Effector memory CD4-positive, alpha-beta T cell (primary cell): ENCODE measurements around the gene RASSF9.

Experiments
- DNase-seq, 3 donors: peaks; one replicate each; pipeline ENCODE4 v3.0.0-alpha.2; 2020
- H3K27ac ChIP-seq: 2 replicates; pipeline ENCODE4 v1.7.0; 2013; ENCODE audit warnings: mild to moderate bottlenecking, low read length, moderate library complexity; ENCODE audit not compliant: insufficient read depth, poor library complexity, severe bottlenecking
- H3K27me3 ChIP-seq: replicated peaks from 2 replicates; pipeline ENCODE4 v1.7.0; 2013; ENCODE audit warnings: mild to moderate bottlenecking, low read length; ENCODE audit not compliant: insufficient read depth, control insufficient read depth, poor library complexity, severe bottlenecking
- H3K36me3 ChIP-seq: 2 replicates; pipeline ENCODE4 v1.7.0; 2013; ENCODE audit warnings: mild to moderate bottlenecking, low read length, moderate library complexity; ENCODE audit not compliant: control insufficient read depth, insufficient read depth
- H3K4me1 ChIP-seq: 2 replicates; pipeline ENCODE4 v1.7.0; 2013; ENCODE audit warnings: low read length, mild to moderate bottlenecking; ENCODE audit not compliant: control insufficient read depth, insufficient read depth, poor library complexity, severe bottlenecking
- H3K4me3 ChIP-seq: 2 replicates; pipeline ENCODE4 v1.7.0; 2013; ENCODE audit warnings: low read length, low read depth, mild to moderate bottlenecking; ENCODE audit not compliant: insufficient read depth, poor library complexity, severe bottlenecking
- H3K9me3 ChIP-seq: 2 replicates; pipeline ENCODE4 v1.7.0; 2013; ENCODE audit warnings: mild to moderate bottlenecking, low read length, moderate library complexity; ENCODE audit not compliant: control insufficient read depth

RASSF9 gene

DNA sequence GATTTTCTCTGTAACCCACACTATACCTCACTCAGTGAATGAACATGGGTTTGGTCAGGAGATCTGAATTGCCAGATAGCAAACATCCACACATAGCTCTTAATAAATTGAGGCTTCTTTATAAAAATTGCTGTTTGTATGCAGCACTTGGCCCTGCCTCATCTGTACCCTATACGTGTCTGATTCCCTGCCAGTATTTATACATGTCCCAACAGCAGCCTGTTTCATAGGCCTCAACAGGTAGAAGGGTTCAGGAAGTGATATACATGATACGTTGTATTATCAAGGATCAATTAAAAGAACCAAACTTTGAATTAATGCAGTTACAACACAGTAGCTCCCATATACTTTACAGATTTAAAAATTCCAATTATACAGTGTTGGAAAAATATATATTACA, 32.3 kb downstream of the RASSF9 start:
- Histone ChIP-seq H3K27ac (no peak overlapping the region), H3K4me1 (no peaks in the 10 kb centered on the region), H3K9me3 (no peaks in the 10 kb centered on the region), H3K4me3 (no peak overlapping the region), H3K36me3 (no peaks in the 10 kb centered on the region), H3K27me3 (no peaks in the 10 kb centered on the region)
- no peak for DNase-seq

DNA sequence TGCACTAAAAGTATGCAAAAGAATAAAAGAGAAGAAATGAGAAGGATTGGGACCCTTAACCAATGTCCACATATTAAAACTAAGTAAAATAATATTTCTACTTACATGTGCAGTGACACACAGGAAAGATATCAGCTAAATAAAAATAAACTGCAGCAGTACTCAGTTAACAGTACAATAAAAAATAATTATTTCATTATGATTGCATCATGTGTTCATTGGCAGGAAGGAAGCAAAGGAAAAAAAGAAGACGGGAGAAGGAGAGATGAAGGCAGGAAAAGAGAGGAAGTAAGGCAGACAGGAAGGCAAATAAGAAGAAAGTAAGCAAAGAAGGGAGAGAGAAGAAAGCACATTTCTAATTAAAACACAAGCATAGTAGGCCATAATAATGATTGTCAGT, 33.0 kb downstream of the RASSF9 start:
- no peaks in the 10 kb centered on the region for H3K36me3 ChIP-seq
- H3K9me3 ChIP-seq: no peaks in the 10 kb centered on the region
- H3K4me3 ChIP-seq: no peak overlapping the region
- H3K27ac ChIP-seq: no peak overlapping the region
- H3K4me1 ChIP-seq: no peaks in the 10 kb centered on the region
- no peak for DNase-seq
- H3K27me3 ChIP-seq: no peaks in the 10 kb centered on the region

DNA sequence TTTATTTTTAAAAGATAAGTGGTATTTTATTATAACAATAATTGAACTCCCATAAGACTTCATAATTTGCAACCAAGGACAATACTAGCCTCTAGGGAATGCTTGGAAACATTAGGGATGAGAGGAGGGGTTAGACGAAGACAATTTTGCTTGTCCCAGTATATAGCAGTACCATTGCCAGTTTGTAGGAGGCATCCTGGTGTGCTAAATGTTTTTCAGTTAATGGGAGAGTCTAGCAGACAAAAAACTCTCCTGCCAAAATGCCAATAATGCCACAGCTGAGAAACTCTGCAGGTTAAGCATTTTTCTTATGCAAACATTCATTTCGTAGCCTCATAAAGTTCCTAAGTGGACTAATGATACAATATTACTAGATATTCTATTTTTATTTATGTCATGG, 38.1 kb downstream of the RASSF9 start:
- no peaks in the 10 kb centered on the region for H3K36me3 ChIP-seq
- no peaks in the 10 kb centered on the region for H3K27me3 ChIP-seq
- no peak overlapping the region for H3K27ac ChIP-seq
- H3K9me3 ChIP-seq: no peaks in the 10 kb centered on the region
- H3K4me3 ChIP-seq: no peak overlapping the region
- H3K4me1 ChIP-seq: no peaks in the 10 kb centered on the region
- no peak for DNase-seq

DNA sequence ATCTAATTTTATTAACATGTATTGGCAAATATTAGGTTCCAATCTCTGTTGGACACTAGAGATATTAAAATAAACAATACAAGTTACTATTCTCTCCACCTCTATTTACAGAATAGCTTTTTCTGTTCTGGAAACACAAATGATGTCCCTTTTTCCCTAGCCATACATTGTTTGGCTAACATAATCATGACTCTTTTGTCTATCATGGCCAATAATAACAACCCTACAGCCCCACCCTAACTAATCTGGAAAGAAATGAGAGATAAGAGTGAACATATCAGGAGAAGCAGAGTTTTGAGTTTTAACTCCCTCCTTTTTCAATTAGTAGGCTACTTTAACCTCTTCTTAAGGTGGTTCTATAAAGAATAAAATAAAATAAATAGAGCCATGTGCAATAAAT, 40.2 kb downstream of the RASSF9 start:
- Histone ChIP-seq H3K4me1 (no peaks in the 10 kb centered on the region), H3K36me3 (no peaks in the 10 kb centered on the region), H3K27ac (no peak overlapping the region), H3K4me3 (no peak overlapping the region), H3K27me3 (no peaks in the 10 kb centered on the region), H3K9me3 (no peaks in the 10 kb centered on the region)
- DNase-seq: no peak

DNA sequence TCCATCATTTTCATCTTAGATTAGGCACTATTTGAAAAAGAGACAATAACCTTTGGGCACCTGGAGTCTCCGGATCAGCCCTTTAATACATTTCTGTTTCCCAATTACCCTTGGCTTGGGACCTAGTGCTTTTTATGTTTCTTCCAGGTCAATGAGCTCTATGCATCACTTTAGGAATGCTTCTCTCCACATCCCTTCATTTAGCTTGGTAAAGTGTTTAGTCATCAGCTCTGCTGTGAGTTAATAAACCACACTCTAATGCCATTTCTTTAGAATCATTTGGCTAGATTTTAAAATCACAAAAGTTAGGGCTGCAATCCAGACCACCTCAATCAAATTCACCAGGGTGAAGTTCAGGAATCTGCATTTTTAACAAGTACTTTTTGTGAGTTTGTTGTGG, 41.7 kb downstream of the RASSF9 start:
- Histone ChIP-seq H3K4me3 (no peak overlapping the region), H3K9me3 (no peaks in the 10 kb centered on the region)
- no peak for DNase-seq

DNA sequence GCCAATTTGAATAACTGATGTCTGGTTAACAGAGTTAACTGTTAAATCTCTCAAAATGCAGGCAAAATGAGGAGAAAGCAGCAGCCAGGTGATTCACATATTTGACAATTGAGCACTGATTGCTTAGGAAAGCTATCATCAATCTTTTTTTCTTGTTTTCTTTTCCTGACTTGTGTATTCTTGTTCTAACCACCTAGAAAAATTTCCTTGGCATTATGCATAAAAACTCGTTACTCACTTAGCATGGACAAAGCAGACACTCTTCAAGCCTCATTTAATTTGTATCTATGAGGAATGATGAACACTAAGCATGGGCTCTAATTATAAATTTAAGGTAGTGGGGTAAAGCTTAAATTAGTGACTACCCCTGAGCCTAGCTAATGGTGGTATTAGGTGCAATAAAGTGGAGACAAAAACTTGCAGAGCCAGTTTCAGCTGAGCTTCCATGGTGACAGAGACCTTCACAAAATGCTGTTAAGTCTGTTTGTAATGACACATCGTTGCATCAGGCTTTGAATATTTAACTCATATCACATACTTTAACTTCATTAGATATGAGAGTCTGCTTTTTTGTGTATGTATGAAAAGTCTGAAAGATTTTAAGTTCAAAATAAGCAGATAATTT, 52.0 kb downstream of the RASSF9 start:
- Histone ChIP-seq H3K4me1 (no peaks in the 10 kb centered on the region), H3K36me3 (no peaks in the 10 kb centered on the region), H3K4me3 (no peak overlapping the region), H3K27ac (no peak overlapping the region), H3K9me3 (no peaks in the 10 kb centered on the region), H3K27me3 (no peaks in the 10 kb centered on the region)
- DNase-seq: no peak

More for the DNA sequence above, 41.7 kb downstream of the RASSF9 start:
- Histone ChIP-seq H3K36me3 (no peaks in the 10 kb centered on the region), H3K4me1 (no peaks in the 10 kb centered on the region), H3K27ac (no peak overlapping the region), H3K27me3 (no peaks in the 10 kb centered on the region)

DNA sequence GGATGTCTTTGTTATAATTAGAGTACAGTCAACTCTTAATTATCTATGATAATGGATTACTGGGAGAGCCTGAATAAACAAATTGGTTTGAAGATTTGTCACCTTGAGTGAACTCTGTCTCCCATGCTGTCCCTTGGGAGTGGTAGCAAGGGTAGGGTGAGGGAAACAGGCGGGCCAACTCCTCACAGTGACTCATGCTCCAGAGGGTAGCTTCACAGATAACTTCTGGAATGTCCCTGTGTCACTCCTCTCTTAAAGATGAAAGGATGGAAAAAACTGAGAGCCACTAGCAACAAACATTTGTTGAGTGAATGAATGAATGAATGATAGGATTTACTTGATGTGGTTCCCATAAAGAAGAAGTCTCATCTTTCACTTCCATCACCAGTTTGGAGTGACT, 53.5 kb downstream of the RASSF9 start:
- Histone ChIP-seq H3K27ac (no peak overlapping the region), H3K27me3 (no peaks in the 10 kb centered on the region), H3K36me3 (no peaks in the 10 kb centered on the region), H3K4me1 (no peaks in the 10 kb centered on the region), H3K9me3 (no peaks in the 10 kb centered on the region), H3K4me3 (no peak overlapping the region)
- DNase-seq: no peak

DNA sequence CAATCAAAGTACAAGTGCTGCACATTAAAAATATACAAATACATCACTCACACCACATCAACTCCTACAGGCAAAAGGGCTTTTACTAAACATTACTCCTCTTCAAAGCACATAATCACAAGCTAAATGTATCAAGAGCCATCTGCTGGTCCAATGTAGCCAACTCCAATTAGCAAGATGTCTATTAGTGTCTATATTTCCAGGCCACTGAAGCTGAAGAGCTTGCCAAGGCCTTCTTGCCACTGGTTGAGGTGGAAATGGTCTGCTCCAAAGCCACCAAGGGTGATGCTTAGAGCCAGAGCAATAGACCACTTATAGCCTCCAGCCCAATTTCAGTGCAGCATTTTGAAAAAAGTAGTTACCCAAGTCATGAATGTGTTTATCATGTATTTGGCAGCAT, 54.4 kb downstream of the RASSF9 start:
- H3K4me1 ChIP-seq: no peaks in the 10 kb centered on the region
- H3K9me3 ChIP-seq: no peaks in the 10 kb centered on the region
- DNase-seq: no peak
- no peak overlapping the region for H3K27ac ChIP-seq
- no peaks in the 10 kb centered on the region for H3K36me3 ChIP-seq
- no peaks in the 10 kb centered on the region for H3K27me3 ChIP-seq
- no peak overlapping the region for H3K4me3 ChIP-seq

DNA sequence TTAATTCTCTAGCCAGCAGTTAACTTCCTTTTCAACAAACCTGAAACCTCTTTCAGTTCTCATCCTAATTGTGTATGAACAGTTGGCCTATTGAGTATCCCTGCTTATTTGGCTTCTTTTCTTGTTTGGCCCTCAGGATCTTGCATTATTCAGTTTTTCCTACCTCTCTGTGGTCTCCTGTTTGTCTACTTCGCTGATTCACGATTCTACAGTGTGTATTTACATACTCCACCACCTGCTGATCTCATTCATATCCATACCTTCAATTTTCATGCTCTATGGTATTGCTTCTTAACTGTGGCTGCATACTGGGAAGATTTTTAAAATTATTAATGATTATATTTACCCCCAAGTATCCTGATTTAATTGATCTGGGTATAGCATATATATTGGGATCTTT, 56.4 kb downstream of the RASSF9 start:
- Histone ChIP-seq H3K4me1 (no peaks in the 10 kb centered on the region), H3K9me3 (no peaks in the 10 kb centered on the region), H3K27ac (no peak overlapping the region), H3K27me3 (no peaks in the 10 kb centered on the region), H3K36me3 (no peaks in the 10 kb centered on the region), H3K4me3 (no peak overlapping the region)
- no peak for DNase-seq

DNA sequence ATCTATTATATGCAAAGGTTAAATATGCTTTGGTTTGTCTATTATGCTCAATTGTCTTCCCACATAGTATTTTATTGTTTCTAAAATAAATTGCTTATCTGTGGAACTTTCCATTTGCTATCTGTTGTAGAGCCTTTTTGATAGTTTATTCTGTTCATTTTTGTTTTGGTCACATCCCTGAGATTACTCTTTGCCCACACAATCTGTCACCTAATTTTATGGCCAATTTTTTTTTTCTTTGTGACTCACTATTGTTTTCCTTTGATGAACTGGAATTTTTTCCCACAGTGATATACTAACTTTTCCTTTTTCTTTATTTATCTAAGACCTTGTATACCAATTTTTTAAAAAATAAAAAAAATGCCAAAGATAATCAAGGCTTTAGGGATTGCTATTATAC, 61.1 kb downstream of the RASSF9 start:
- Histone ChIP-seq H3K4me3 (no peak overlapping the region), H3K36me3 (no peaks in the 10 kb centered on the region), H3K27ac (no peak overlapping the region), H3K9me3 (no peaks in the 10 kb centered on the region), H3K4me1 (no peaks in the 10 kb centered on the region), H3K27me3 (no peaks in the 10 kb centered on the region)
- no peak for DNase-seq
